ENCODE results near the gene PDE6B. TPM values are rescaled to one million over a fixed set of nuclear protein-coding genes. Genes with fewer than 3 reads are reported as not detected.

The PDE6B gene
- total RNA-seq, 1 experiment from 2014 or later = 10.8 TPM

GRCh38 chr4:604131-604530 is 21.2 kb upstream of the PDE6B start:
- H4K20me1 ChIP-seq (ENCODE audit: control insufficient read depth, insufficient read depth, insufficient read length) = peaks cover 3% of the 10 kb centered on the region
- H3K27me3 ChIP-seq (ENCODE audit: insufficient read depth, low read length) = no peaks in the 10 kb centered on the region; the same call in 1 of the 2 replicates
- H2BK12ac ChIP-seq (ENCODE audit: insufficient read length, low read depth, low read length) = no peak overlapping the region
- no peak overlapping the region for H4K5ac ChIP-seq (ENCODE audit: insufficient read length, low read depth, low read length)
- no peaks in the 10 kb centered on the region for H3K79me2 ChIP-seq (ENCODE audit: insufficient read depth, low read length)
- no CpG with 5 or more reads among the region's 3 CpGs for WGBS (ENCODE audit: extremely low coverage, insufficient read length, low lambda C conversion rate)
- H3T11ph ChIP-seq (ENCODE audit: low read length) = no peak overlapping the region
- H3K27ac Mint-ChIP-seq = no peak overlapping the region
- H3K27ac ChIP-seq (ENCODE audit: insufficient read length, low read depth, low read length) = no peak overlapping the region
- H3K9me3 ChIP-seq (ENCODE audit: control insufficient read depth, low read depth, low read length) = no peaks in the 10 kb centered on the region
- no peaks in the 10 kb centered on the region for H3K79me1 ChIP-seq (ENCODE audit: insufficient read depth, low read depth, low read length, poor library complexity, severe bottlenecking)
- no peaks in the 10 kb centered on the region for H3K4me1 ChIP-seq (ENCODE audit: insufficient read depth, low read length)
- H3K23ac ChIP-seq (ENCODE audit: insufficient read length, low read depth, low read length) = no peak overlapping the region
- peaks cover 2 to 9% of the 10 kb centered on the region in 2 experiments; a peak in 2 of 4 replicates for H3K4me1 Mint-ChIP-seq
- no peaks in the 10 kb centered on the region for H3K23me2 ChIP-seq (ENCODE audit: insufficient read length, low read depth, low read length, poor library complexity, severe bottlenecking)
- DNase-seq = no peak
- H2AFZ ChIP-seq (ENCODE audit: low read length) = no peak overlapping the region
- no peak overlapping the region for H2BK20ac ChIP-seq (ENCODE audit: low read depth, low read length, poor library complexity, severe bottlenecking)
- no peak overlapping the region for H3K14ac ChIP-seq (ENCODE audit: insufficient read depth, low read length)
- no peak overlapping the region for H2BK120ac ChIP-seq (ENCODE audit: low read depth, low read length, poor library complexity, severe bottlenecking)
- H3K18ac ChIP-seq (ENCODE audit: insufficient read length, low read depth, low read length) = no peak overlapping the region
- H3K56ac ChIP-seq (ENCODE audit: insufficient read length, low read depth, low read length) = no peak overlapping the region
- H3K9me3 Mint-ChIP-seq = no peaks in the 10 kb centered on the region; a peak in 2 of 5 replicates
- no peak overlapping the region for H3K4me3 Mint-ChIP-seq
- H3K27me3 Mint-ChIP-seq (ENCODE audit: low read depth) = peaks cover 34% of the 10 kb centered on the region
- no peak overlapping the region for H4K8ac ChIP-seq (replicated peaks; ENCODE audit: insufficient read length, low read depth, low read length)
- H3K36me3 Mint-ChIP-seq (ENCODE audit: insufficient read depth in 1 of 3, low read depth in 3 of 3) = no peaks in the 10 kb centered on the region
- no peak for TF ChIP-seq CTCF (conservative IDR thresholded peaks at IDR 0.05)
- H2AK5ac ChIP-seq (ENCODE audit: insufficient read length, low read length) = no peak overlapping the region
- H3K4me2 ChIP-seq (ENCODE audit: insufficient read depth, insufficient read length, low read length) = no peak overlapping the region
- H3K4ac ChIP-seq (ENCODE audit: low read depth, low read length) = no peak overlapping the region
- H3K9ac ChIP-seq (ENCODE audit: extremely low read depth, insufficient read length, low read length) = no peak overlapping the region
- H2BK5ac ChIP-seq (ENCODE audit: insufficient read length, low read length) = no peak overlapping the region
- H4K91ac ChIP-seq (ENCODE audit: insufficient read length, low read depth, low read length) = no peak overlapping the region
- no peak overlapping the region for H2BK15ac ChIP-seq (ENCODE audit: low read depth, low read length)

Data from H9 (cell line).